HG03378 (cell line): ENCODE data around the gene IGF1R.

Experiments
- ATAC-seq: cut with Tn5 transposase; IDR thresholded peaks from one replicate; pipeline ENCODE4 v1.9.1; 2021; ENCODE audit warnings: mild to moderate bottlenecking, moderate library complexity; ENCODE audit not compliant: unreplicated experiment

IGF1R gene

GRCh38 chr15:98876451-98877369, 228.4 kb downstream of the IGF1R start:
- ATAC-seq, result no peak

- ATAC-seq, result no peak
Observed at GRCh38 chr15:98878172-98878571, 229.8 kb downstream of the IGF1R start.

GRCh38 chr15:98878862-98879261, 230.5 kb downstream of the IGF1R start:
- ATAC-seq, result no peak

- ATAC-seq, result peak; percentile 77
Observed at GRCh38 chr15:98881526-98882520, 233.5 kb downstream of the IGF1R start.

- ATAC-seq, result no peak
Observed at GRCh38 chr15:98883478-98883877, 235.1 kb downstream of the IGF1R start.

DNA sequence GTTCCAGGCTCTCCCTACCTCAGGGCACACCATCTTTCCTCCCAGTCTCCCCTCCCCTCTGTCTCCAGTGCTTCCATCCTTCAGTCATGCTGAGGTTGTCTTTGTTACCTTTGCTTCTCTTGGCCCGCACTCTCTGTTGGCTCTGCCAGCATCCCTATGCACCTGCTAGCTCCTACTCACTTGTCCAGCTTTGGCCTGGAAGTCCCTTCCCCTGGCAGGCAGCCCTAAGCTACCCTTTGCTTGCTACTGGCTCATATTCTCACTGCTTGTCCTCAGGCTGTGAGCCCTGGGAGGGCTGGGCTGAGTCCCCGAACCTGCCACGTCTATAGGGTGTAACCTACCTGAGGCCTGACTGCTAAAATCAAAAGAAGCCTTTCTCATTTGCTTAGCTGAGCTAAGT, 236.6 kb downstream of the IGF1R start:
- ATAC-seq, result no peak

DNA sequence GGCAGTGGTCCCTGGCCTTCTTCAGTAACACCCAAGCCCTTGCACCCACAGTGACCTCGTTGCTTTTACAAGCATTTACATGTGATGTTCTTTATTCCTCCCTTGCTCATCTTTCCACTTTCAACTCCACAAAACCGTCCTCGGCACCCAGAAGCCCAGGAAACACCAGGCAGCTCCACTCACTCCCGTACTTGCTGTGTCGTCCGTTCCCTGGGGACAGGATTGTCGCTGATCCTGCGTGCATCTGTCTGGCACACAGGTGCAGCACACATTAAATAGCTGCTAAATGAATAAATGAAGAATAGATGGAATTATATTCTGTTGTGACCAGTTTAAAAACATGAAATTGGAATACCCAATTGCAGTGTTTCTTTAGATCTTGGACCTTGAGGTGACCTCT, 239.6 kb downstream of the IGF1R start:
- no peak for ATAC-seq

DNA sequence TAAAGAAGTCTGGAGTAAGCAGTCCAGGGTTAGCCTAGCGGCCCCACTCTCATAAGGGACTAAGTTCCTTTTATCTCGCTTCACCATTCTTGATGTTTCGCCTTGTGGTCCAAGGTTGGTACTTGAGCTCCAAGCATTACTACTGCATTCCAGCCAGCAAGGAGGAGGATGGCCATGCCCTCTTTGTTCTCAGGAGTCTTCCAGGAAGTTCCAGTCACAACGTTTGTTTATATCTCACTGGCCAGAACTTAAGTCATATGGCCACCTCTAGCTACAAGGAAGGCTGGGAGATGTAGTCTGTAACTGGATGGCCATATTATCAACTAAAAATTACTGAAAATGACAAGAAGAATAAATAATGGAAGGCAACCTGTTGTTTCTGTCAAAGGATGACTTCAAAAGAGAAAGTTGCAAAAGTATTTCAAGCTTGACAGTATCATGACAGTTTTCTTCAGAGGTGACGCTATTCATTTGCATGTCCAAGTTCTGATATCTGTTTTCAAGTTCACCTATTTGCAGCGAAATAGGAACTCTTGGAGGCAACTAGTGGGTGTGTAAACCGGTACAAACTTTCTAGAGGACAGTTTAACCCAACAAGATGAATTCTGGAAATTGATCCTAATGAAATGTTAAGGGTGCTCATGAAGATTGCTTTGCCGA, 240.6 kb downstream of the IGF1R start:
- no peak for ATAC-seq

- ATAC-seq, result no peak
Observed at GRCh38 chr15:98889930-98890695, 241.8 kb downstream of the IGF1R start.

- ATAC-seq, result no peak
Observed at GRCh38 chr15:98891301-98891700, 243.0 kb downstream of the IGF1R start.

DNA sequence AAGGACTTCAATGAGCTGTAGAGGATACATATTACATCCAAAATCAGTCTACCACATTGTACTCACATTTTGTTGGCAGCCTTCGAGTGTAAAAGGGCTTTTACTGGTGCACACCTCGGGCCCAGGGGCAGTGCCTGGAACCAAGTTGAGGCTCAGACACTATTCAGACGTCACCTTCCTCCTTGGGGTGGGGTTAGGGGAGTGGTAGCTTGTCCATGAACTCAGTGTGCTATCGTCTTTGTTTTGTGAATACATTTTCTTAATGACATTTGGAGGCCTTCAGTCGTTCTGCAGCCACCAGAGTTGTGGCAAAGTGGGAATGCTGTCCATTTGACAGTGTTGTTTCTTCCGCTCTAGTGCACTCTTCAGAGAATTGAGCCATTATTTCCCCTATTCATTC, 245.1 kb downstream of the IGF1R start:
- no peak for ATAC-seq

DNA sequence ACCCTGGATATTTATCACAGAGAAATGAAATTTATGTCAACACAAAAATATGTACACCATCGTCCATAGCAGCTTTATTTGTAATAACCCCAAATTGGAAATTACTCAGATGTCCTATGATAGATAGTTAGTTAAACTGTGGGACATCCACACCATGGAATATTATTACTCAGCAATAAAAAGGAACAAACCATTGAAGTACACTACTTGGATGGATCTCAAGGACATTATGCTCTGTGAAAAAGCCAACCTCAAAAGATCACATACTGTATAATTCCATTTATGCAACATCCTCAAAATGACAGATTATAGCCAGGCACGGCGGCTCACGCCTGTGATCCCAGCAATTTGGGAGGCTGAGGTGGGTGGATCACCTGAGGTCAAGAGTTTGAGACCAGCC, 246.0 kb downstream of the IGF1R start:
- ATAC-seq, result no peak

DNA sequence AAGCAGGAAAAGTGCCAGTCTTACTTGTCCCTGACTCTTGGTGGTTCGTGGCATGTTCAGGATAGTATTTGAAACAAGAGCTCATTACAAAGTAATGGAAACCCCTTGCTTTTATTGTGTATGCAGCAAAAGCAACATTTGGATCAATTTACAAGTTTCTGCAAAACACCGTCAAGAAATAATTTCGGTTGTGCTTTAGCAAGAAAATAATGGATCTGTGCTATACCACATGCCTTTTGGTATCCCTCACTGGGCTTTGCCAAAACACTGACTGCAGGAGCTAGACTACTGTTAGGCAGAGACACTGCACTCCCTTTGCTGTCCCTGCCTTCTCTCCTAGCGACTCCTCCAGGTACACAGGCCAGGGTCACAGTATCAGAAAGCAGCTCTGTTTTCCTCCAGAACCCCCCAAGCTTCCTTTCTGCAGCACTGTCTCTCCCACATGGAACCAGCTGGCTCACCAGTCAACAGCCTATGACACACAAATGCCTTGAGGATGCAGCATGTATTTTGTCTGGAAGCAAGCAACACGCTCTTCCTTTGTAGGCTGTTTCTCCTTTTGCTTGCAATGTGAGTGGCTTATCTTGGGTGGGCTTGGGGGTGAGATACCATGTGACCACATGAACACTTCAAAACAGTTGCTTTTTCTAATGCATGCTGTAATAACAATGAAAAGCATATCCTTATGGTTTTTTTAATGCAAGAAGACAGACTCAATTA, 247.8 kb downstream of the IGF1R start:
- no peak for ATAC-seq

- ATAC-seq, result no peak
Observed at GRCh38 chr15:98896802-98897732, 248.7 kb downstream of the IGF1R start.

- ATAC-seq, result no peak
Observed at GRCh38 chr15:98898122-98898521, 249.8 kb downstream of the IGF1R start.

DNA sequence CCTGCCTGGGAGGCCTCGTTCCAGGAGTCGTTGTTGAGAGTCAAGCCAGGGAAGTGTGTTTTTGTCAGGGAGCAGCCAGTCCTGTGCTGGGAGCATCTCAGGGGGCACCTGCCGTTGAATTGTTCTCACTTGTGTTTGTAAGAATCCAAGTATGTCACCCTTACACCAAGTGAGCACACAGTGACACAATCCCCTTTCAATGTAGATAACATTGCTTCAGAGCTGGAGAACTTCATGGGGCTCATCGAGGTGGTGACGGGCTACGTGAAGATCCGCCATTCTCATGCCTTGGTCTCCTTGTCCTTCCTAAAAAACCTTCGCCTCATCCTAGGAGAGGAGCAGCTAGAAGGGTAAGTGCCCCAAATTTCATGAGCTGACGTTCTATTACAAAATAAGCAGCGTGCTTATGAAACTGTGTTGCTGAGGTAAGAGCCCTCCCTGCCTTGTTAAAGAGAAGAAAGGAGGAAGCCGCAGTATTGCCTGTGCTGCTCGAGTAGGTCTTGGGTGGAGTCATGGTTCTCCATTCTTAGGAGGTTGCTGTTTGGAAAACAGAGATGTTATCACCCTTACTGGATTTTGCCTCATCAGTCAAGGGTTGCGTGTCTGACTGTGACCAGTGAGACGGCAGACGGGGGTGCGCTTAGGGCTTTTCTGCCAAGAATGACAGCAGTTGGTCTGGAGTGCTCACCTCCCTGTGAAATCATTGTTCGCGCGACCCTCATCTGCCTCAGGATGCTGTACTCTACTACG, 251.1 kb downstream of the IGF1R start:
- no peak for ATAC-seq

DNA sequence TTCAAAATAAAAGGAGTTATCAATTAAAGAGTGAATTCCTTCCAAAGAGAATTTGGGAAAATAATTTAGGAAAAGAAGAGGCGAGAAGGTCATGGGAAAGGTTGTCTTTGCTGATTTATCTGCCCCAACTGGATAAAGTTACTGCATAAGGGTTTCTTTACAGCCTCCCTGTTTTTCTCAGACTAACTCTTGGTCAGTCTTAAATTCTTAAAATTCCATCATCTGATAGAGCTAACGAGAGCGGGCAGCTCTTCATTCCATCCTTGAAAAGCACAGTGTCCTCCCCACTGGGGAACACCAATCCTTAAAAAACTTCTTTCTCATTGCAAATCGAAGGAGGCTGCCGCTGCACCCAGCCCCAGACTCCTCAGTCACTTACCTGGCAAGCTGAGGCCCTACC, 252.0 kb downstream of the IGF1R start:
- ATAC-seq, result no peak
